Activated T-helper 2 cell treated with anti-CD3 and anti-CD28 coated beads, Interferon-gamma antibody, Interleukin-2, Interleukin-4, amounts not matched to agents 10 μg/mL and 5 μg/mL and 100 μg/mL, durations not matched to agents 14 hours and 24 hours and 36 hours (primary cell): Measurements from ENCODE around the gene HBS1L. TPM values are rescaled to one million over a fixed set of nuclear protein-coding genes. Genes with fewer than 3 reads are reported as not detected.

Experiments used
- DNase-seq: peaks from one replicate; pipeline ENCODE4 v3.0.0; 2021; ENCODE audit warnings: low spot score
- H3K27ac Mint-ChIP-seq: one replicate; pipeline ENCODE4 v1.8.0; 2021; ENCODE audit warnings: mixed read lengths
- H3K27me3 Mint-ChIP-seq: one replicate; pipeline ENCODE4 v1.8.0; 2021; ENCODE audit warnings: low read depth, mixed read lengths
- H3K36me3 Mint-ChIP-seq: one replicate; pipeline ENCODE4 v1.8.0; 2021; ENCODE audit warnings: low read depth, mixed read lengths
- H3K4me1 Mint-ChIP-seq: one replicate; pipeline ENCODE4 v1.8.0; 2021; ENCODE audit warnings: low read depth, mixed read lengths
- H3K4me3 Mint-ChIP-seq: one replicate; pipeline ENCODE4 v1.8.0; 2021; ENCODE audit warnings: low read depth, mild to moderate bottlenecking, moderate library complexity, mixed read lengths
- H3K9me3 Mint-ChIP-seq: one replicate; pipeline ENCODE4 v1.8.0; 2021; ENCODE audit warnings: mixed read lengths
- intact Hi-C: fragments of 100-400 bp; cut with micrococcal nuclease; formaldehyde crosslinking; loops from one replicate; pipeline ENCODE4 v1.15.1; 2023
- total RNA-seq: library from RNA; stranded (reverse); gene quantifications from 2 replicates; pipeline ENCODE4 v1.2.3, GENCODE V29; 2022

Gene HBS1L
- total RNA-seq, 1 donor from 2014 or later, result 99.2 TPM

DNA sequence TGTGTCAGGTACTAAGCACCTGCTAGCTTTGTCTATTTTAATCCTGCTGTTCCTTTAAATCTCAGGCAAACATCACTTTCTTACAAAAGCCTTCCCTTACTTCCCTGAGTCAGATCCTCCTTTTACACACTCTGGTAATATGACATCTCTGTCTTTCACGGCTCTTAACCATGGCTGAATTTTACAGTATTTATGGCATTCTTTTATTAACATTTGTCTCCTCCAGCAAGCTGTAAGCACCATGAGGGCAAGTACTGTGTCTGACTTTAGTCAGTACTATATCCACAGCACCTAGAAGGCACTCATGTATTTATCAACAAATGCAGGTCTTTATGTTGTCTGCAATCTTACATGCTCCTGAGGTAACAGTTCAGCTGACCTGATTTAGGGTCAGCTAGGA is 33.7 kb upstream of the HBS1L start:
- intact Hi-C loops, result loop anchor here (1.0 to 5.0 kb wide), 6 partner anchors 26 to 801 kb away; partner anchors contain the start of gene HBS1L
- H3K36me3 Mint-ChIP-seq, result no peaks in the 10 kb centered on the region
- peak overlapping the region; percentile 60 for H3K4me3 Mint-ChIP-seq

DNA sequence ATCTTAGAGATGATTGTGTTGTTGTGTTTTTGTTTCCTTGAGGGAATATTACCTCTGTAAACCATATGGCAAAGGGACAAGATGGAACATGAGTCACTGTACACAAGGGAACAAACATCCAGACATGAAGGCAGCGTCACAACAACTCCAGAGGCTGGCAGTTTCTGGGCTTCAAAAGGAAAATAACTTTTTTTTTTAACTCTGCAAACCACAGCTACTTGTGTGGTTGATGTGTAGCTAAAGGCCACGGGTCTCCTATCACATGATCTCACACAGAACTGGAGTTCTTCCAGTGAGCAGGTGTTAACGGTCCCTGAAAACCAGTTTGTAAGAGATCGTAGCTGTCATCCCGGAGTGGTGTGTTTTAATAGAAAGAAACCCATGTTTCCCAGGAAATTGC is 33.2 kb upstream of the HBS1L start:
- Mint-ChIP-seq H3K36me3 (peaks cover 4% of the 10 kb centered on the region), H3K27ac (peak overlapping the region; percentile 92), H3K4me3 (peak overlapping the region; percentile 60), H3K4me1 (peaks cover 74% of the 10 kb centered on the region), H3K9me3 (peaks cover 9% of the 10 kb centered on the region), H3K27me3 (no peaks in the 10 kb centered on the region)
- intact Hi-C loops, result loop anchor here (1.0 to 5.0 kb wide), 6 partner anchors 26 to 801 kb away; partner anchors contain the start of gene HBS1L
- peak; percentile 53 for DNase-seq

More for the DNA sequence above, 33.7 kb upstream of the HBS1L start:
- Mint-ChIP-seq H3K4me1 (peaks cover 78% of the 10 kb centered on the region), H3K27me3 (no peaks in the 10 kb centered on the region), H3K9me3 (peaks cover 4% of the 10 kb centered on the region), H3K27ac (peak overlapping the region; percentile 92)
- DNase-seq, result no peak

DNA sequence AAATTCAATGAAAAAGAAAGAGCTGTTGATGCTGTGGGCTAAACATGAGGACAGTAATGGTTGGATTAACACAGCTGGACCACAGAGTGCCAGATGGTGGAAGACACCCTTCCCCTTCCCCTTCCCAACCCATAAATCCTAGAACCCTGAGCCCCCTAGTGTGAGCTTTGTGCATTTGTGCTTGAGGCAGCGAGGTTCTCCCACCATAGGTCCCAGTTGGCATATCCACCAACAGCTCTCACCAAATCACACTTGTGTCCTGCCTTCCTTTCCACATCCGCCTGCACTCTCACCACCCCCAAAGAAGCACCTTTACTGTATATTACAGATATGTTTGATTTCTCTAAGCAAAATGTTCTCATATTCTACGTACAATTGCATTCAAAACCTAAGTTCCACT is 32.8 kb upstream of the HBS1L start:
- Mint-ChIP-seq H3K27ac (peak overlapping the region; percentile 92), H3K27me3 (no peaks in the 10 kb centered on the region), H3K4me1 (peaks cover 70% of the 10 kb centered on the region), H3K36me3 (peaks cover 6% of the 10 kb centered on the region), H3K4me3 (peak overlapping the region; percentile 60), H3K9me3 (peaks cover 13% of the 10 kb centered on the region)
- intact Hi-C loops, result loop anchor here (5.0 kb wide), 1 partner anchor 800 kb away; no protein-coding TSS in a partner anchor
- no peak for DNase-seq

DNA sequence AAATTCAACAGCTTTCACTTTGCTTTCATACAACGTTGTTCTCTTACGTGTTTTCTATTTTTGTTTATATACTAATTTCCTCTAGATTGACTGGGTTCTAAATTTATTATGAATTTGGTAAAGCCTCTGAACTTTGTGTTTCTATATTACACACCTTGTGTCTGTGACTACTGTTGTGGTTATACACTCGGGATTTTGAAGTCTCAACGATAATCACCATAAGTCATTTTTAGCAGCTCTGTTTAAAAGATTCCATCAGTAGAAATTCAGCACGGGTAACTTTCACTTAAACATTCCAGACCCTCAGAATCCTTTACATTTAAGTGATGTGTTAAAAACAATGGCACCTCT is 31.8 kb upstream of the HBS1L start:
- Mint-ChIP-seq H3K4me1 (peaks cover 64% of the 10 kb centered on the region), H3K36me3 (peaks cover 13% of the 10 kb centered on the region), H3K4me3 (peak overlapping the region; percentile 55), H3K27ac (peak overlapping the region; percentile 92), H3K9me3 (peaks cover 23% of the 10 kb centered on the region), H3K27me3 (no peaks in the 10 kb centered on the region)
- intact Hi-C loops, result loop anchor here (1.0 to 5.0 kb wide), 2 partner anchors 56 to 799 kb away; no protein-coding TSS in a partner anchor
- no peak for DNase-seq

DNA sequence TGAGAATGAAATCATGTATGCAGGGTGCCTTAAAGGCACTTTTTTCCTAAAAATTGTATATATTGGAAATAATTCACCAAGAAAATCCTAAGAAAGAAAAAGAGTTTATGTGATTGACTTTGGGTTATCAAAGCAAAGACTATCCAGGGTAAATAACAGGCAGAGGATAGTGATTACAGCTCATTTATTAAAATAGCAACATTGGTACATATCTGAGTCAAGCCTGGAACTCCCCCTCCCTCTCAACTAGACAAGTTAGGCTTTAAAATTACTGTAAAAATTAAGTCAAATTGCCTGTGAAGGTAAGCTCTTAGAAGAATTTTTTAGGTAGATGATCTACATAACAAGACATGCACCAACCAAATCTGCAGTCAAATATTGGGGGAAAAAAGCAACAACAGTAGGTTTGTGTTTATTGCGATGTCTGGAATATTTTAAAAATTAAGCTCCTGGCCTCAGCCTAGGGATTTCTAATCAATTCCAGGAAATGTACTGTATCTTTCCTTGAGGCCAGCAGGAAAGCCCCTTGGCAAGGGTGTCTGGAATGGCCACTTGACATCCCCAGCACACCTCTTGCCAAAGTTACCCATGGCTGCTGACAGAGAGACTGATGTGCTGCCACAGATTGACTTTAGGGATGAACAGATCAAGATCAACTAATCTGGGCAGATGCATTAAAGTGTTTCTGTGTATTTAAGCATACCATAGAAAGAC is 31.2 kb upstream of the HBS1L start:
- Mint-ChIP-seq H3K4me3 (peak overlapping the region; percentile 55), H3K27ac (peak overlapping the region; percentile 92), H3K9me3 (peaks cover 28% of the 10 kb centered on the region), H3K36me3 (peaks cover 14% of the 10 kb centered on the region), H3K4me1 (peaks cover 59% of the 10 kb centered on the region), H3K27me3 (no peaks in the 10 kb centered on the region)
- DNase-seq, result no peak
- intact Hi-C loops, result loop anchor here (1.0 to 5.0 kb wide), 2 partner anchors 56 to 799 kb away; no protein-coding TSS in a partner anchor

DNA sequence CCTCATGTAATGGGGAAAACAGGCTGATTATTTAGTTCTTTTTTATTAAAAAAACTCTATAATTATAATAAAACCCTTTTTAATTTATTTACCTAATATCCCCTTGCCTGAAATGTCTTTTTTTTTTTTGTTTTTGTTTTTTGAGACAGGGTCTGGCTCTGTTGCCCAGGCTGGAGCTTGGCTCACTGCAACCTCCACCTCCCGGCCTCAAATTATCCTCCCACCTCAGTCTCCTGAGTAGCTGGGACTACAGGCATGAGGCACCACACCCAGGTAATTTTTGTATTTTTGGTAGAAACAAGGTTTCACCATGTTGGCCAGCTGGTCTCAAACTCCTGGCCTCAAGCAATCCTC is 30.3 kb upstream of the HBS1L start:
- Mint-ChIP-seq H3K9me3 (peaks cover 32% of the 10 kb centered on the region), H3K4me3 (no peak overlapping the region), H3K4me1 (peaks cover 49% of the 10 kb centered on the region), H3K36me3 (peaks cover 18% of the 10 kb centered on the region), H3K27me3 (no peaks in the 10 kb centered on the region), H3K27ac (no peak overlapping the region)
- no peak for DNase-seq
- intact Hi-C loops, result loop anchor here (5.0 kb wide), 1 partner anchor 798 kb away; no protein-coding TSS in a partner anchor

DNA sequence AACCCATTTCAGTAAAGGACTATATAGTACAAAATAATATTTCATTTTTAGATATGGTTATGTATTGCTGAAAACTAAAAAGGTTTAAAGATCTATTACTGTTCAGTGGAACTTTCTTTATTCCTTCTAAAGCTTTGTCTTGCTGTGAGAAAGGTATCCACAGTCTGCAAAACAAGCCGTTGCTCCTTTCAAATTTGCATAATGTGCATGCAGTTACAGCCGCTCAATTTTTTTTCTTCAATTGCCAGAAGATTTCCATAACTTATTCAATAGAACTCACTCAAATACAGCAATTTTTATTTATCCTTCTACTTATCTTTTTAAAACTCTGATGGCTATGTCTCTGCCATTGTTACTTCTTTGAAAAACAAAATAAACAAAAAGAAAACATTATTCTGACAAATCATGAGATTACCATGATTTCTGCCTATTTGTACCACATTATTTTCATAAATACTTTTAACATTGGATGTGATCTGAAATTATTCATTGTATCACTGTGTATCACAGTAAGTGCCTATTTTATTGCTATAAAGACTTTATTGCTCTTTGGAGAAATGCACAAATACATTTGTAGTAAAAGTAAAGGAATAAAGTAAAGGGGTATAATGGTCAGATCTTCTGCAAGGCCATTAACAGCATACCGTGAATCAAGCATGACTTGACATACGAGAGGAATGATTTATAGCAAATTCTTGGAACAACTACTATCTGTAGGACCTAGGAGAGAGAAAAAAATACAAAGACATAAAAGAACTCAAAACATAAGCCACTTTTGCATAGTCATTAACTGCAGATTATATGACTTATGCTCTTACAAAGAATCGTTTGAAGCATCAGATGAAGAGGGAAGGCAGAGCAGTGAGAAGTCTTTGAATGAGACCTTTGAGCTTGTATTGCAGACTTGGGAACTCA is 29.6 kb upstream of the HBS1L start:
- DNase-seq, result no peak
- H3K4me3 Mint-ChIP-seq, result no peak overlapping the region
- no peak overlapping the region for H3K27ac Mint-ChIP-seq
- H3K36me3 Mint-ChIP-seq, result peaks cover 18% of the 10 kb centered on the region
- peaks cover 43% of the 10 kb centered on the region for H3K4me1 Mint-ChIP-seq
- peaks cover 32% of the 10 kb centered on the region for H3K9me3 Mint-ChIP-seq
- intact Hi-C loops, result no loop called here
- H3K27me3 Mint-ChIP-seq, result no peaks in the 10 kb centered on the region

DNA sequence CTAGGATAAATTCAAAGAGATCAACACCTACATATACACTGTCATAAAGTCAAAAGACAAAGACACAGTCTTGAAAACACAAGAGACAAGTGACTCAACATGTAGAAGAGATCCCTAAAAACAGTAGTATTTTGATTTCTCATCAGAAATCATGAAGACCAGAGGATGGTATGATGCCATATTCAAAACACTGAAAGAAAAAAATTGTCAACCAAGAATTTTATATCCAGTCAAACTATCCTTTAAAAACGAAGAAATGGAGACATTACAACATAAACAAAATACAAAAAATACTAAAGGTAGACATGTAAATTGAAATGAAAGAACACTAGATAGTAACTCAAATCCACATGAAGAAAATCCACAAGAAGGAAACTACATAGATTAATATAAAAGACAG is 27.3 kb upstream of the HBS1L start:
- H3K9me3 Mint-ChIP-seq, result peaks cover 32% of the 10 kb centered on the region
- H3K27me3 Mint-ChIP-seq, result no peaks in the 10 kb centered on the region
- H3K36me3 Mint-ChIP-seq, result peaks cover 18% of the 10 kb centered on the region
- no peak for DNase-seq
- H3K4me1 Mint-ChIP-seq, result peaks cover 20% of the 10 kb centered on the region
- H3K27ac Mint-ChIP-seq, result no peak overlapping the region
- intact Hi-C loops, result no loop called here
- no peak overlapping the region for H3K4me3 Mint-ChIP-seq

DNA sequence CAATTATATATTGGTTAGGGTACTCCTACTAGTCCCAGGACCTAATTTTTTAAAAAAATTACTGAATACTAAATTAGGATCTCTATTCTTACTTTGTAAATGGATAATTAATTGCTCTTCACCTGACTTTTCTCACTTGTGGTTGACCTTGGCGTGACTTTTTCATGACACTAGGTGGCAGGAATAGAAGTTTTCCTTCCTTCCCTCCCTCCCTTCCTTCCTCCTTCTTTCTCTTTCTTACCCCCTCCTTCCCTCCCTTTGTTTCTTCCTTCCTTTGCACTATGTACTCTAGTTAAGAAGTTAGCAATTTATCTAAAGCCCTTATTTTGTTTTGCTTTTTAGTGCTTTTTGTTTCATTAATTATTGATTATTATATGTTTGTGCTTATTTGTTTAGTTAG is 20.4 kb upstream of the HBS1L start:
- no peak for DNase-seq
- intact Hi-C loops, result no loop called here
- Mint-ChIP-seq H3K4me1 (peaks cover 19% of the 10 kb centered on the region), H3K36me3 (peaks cover 2% of the 10 kb centered on the region), H3K4me3 (no peak overlapping the region), H3K9me3 (no peaks in the 10 kb centered on the region), H3K27me3 (no peaks in the 10 kb centered on the region), H3K27ac (no peak overlapping the region)

DNA sequence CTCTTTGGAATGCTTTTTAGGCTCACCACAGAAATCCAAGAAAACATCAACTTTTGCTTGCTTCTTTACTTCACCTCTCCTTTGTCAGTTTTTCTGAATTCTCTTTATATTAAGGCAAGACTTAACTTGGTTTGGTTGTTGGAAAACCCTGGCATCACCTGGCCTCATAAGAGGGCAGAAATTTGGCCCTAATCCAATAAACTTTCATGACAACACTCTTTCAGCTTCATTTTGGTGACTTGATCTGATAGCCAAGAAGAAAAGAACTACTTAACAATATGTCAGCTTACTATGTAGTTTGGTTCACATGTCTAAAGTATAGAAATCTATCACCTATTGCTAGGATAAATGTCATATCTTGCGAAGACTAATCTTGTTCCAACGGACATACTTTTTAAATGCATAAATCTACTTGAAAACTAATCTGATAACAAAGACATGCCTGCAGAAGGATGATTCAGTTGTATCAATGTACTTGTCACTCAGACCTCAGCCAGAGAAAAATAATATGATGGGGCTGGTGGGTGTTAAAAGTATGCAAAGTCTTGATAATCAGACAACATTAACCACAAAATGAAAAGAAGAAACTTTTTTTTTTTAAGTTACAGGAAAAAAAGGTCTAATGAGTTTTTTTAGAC is 19.3 kb upstream of the HBS1L start:
- Mint-ChIP-seq H3K4me1 (peaks cover 19% of the 10 kb centered on the region), H3K4me3 (no peak overlapping the region), H3K36me3 (peaks cover 2% of the 10 kb centered on the region), H3K27ac (peak overlapping the region; percentile 59), H3K27me3 (no peaks in the 10 kb centered on the region), H3K9me3 (no peaks in the 10 kb centered on the region)
- intact Hi-C loops, result no loop called here
- DNase-seq, result no peak

DNA sequence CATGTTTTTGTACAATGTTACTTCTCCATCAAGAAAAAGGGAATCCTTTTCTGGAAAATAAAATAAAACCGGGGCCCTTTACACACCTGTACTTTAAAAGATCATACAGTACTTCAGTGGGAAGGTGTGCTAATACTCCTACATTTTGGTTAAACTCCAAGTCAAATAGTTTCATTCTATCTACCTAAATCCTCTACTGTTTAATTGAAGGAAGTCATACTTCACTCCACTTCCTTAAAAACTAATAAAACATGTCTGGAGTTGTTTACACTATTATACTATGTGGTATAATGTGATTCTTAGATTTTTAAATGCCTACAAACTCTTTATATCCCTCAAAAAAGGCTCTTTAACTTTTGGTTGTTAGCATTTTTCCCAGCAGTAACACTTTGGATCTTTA is 18.6 kb upstream of the HBS1L start:
- H3K4me3 Mint-ChIP-seq, result no peak overlapping the region
- peaks cover 19% of the 10 kb centered on the region for H3K4me1 Mint-ChIP-seq
- peaks cover 2% of the 10 kb centered on the region for H3K36me3 Mint-ChIP-seq
- no peak overlapping the region for H3K27ac Mint-ChIP-seq
- no peaks in the 10 kb centered on the region for H3K27me3 Mint-ChIP-seq
- intact Hi-C loops, result no loop called here
- DNase-seq, result no peak
- H3K9me3 Mint-ChIP-seq, result no peaks in the 10 kb centered on the region

DNA sequence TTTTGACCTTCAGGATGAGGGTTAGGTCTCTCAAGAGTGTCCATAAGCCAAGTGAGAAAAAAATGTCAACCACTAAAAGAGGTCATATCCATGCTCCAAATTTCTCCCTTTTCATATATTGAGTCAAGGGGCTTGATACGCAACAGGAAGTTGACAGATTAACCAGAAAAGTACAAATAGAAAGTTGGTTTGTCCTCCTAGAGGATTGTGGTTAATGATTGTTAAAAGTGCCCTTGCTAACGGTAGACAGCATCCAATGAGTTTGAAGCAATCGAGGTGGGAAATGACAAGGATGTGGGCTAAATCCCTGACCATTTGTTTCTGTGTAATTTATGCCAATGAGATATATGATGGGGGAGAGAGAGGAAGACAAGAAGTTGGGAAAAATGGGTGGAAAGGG is 18.1 kb upstream of the HBS1L start:
- no peak overlapping the region for H3K27ac Mint-ChIP-seq
- H3K36me3 Mint-ChIP-seq, result peaks cover 2% of the 10 kb centered on the region
- H3K4me1 Mint-ChIP-seq, result peaks cover 19% of the 10 kb centered on the region
- intact Hi-C loops, result no loop called here
- no peaks in the 10 kb centered on the region for H3K27me3 Mint-ChIP-seq
- no peak overlapping the region for H3K4me3 Mint-ChIP-seq
- H3K9me3 Mint-ChIP-seq, result no peaks in the 10 kb centered on the region
- no peak for DNase-seq
